Transverse colon (tissue), 4 donors: ENCODE results near the gene UEVLD. TPM values are rescaled to one million over a fixed set of nuclear protein-coding genes. Genes with fewer than 3 reads are reported as not detected.

Experiments used
- DNase-seq: peaks from one replicate; pipeline ENCODE4 v3.0.0-alpha.2; 2019
- H3K27ac ChIP-seq, 4 donors: fragments of 200-600 bp; sonication (generic); 2 replicates each; pipeline ENCODE4 v1.5.1; 2016 to 2018; ENCODE audit warnings: inconsistent platforms in 4 of 4
- H3K27me3 ChIP-seq: fragments of 200-600 bp; sonication (generic); 2 replicates; pipeline ENCODE4 v1.5.1; 2017; ENCODE audit warnings: inconsistent platforms
- H3K36me3 ChIP-seq, 4 donors: fragments of 200-600 bp; sonication (generic); 2 replicates each; pipeline ENCODE4 v1.5.1; 2017 to 2019; ENCODE audit warnings: inconsistent platforms in 4 of 4
- H3K4me1 ChIP-seq, 4 donors: fragments of 200-600 bp; sonication (generic); 2 replicates each; pipeline ENCODE4 v1.5.1; 2017 to 2020; ENCODE audit warnings: inconsistent platforms in 4 of 4
- H3K4me3 ChIP-seq, 4 donors: fragments of 200-600 bp; sonication (generic); 1 replicate in 1 of 4; 2 replicates in 3 of 4; pipeline versions ENCODE4 v1.5.1 to v1.6.1; 2017 to 2019; ENCODE audit warnings: inconsistent platforms in 4 of 4
- H3K9me3 ChIP-seq, 2 donors: fragments of 200-600 bp; sonication (generic); 2 replicates each; pipeline ENCODE4 v1.5.1; 2017 to 2019; ENCODE audit warnings: inconsistent platforms in 2 of 2
- CTCF ChIP-seq, 5 experiments: fragments of 200-600 bp in 3 of 5; fragments of 450-650 bp in 2 of 5; sonication (generic) in 3 of 5; IDR thresholded peaks; 1 replicate in 2 of 5; 2 replicates in 3 of 5; pipeline ENCODE4 v1.5.1; 2016 to 2017; ENCODE audit warnings: antibody characterized with exemption in 5 of 5, inconsistent platforms in 3 of 5, mild to moderate bottlenecking in 2 of 5, moderate library complexity in 1 of 5
- EP300 ChIP-seq: sonication (generic); formaldehyde crosslinking; IDR thresholded peaks from one replicate; pipeline ENCODE4 v1.6.1; 2017; ENCODE audit warnings: antibody characterized with exemption, low read depth
- POLR2A ChIP-seq: fragments of 450-650 bp; IDR thresholded peaks from one replicate; pipeline ENCODE4 v1.6.1; 2016; ENCODE audit warnings: antibody characterized with exemption, mild to moderate bottlenecking, moderate library complexity
- POLR2AphosphoS5 ChIP-seq, 3 donors: sonication (generic); formaldehyde crosslinking; IDR thresholded peaks; one replicate each; pipeline ENCODE4 v1.6.1; 2016; ENCODE audit warnings: antibody characterized with exemption in 3 of 3
- WGBS, 2 donors: methylation state at CpG; one replicate each; pipeline ENCODE4 v1.1.5; 2018; ENCODE audit warnings: low coverage in 1 of 2; 5-methylcytosine and 5-hydroxymethylcytosine counted together
- in situ Hi-C, 4 donors: fragments of 200-750 bp; cut with MboI; loops; one replicate each; pipeline versions ENCODE4 v1.15.0 to v1.15.1; 2017; ENCODE audit warnings: low sequenced_read_pairs in 3 of 4, low pct_ligation_motif_present in 1 of 4, low pct_unique_long_range_greater_than_20kb in 1 of 4
- intact Hi-C: fragments of 100-400 bp; cut with DNase I; formaldehyde crosslinking; loops from one replicate; pipeline ENCODE4 v1.15.1; 2023; ENCODE audit warnings: low total_unique reads
- total RNA-seq, 4 donors: library from RNA; depleted of rRNA; stranded (reverse); fragments of >200 nt; gene quantifications; one replicate each; pipeline ENCODE4 v1.1.0, GENCODE V29; 2016

UEVLD gene
- total RNA-seq, 4 donors from 2014 or later: 11.2 to 40.3 (median 25.3) TPM

- no peaks in the 10 kb centered on the region for H3K27me3 ChIP-seq
- peaks cover 8 to 41% (median 15%) of the 10 kb centered on the region in 4 donors for H3K4me1 ChIP-seq
- H3K36me3 ChIP-seq: peaks cover 0 to 4% (median 0%) of the 10 kb centered on the region in 4 donors
- no peak for TF ChIP-seq POLR2AphosphoS5 (IDR thresholded peaks at IDR 0.05)
- TF ChIP-seq POLR2A: no peak
- no peak for TF ChIP-seq EP300
- no peak for TF ChIP-seq CTCF (IDR thresholded peaks at IDR 0.05)
- H3K9me3 ChIP-seq: no peaks in the 10 kb centered on the region
- in situ Hi-C loops: loop anchor here in 3 of 4 donors (10.0 to 25.0 kb wide), 4 partner anchors 110 to 210 kb away; partner anchors contain the start of genes GTF2H1 (in 2 of the 3), HPS5 (in 2 of the 3), LDHA (in 2 of the 3) and IGSF22 (in 1 of the 3)
- 18 to 42% methylated on average over 4 to 5 of the region's 5 CpGs for WGBS, 2 donors
- H3K4me3 ChIP-seq: peak overlapping the region; percentile 66 to 91 (median 77)
- intact Hi-C loops: loop anchor here (10.0 kb wide), 1 partner anchor 213 kb away; no protein-coding TSS in a partner anchor
- H3K27ac ChIP-seq: peak overlapping the region; percentile 91 to 98 (median 94)
- no peak for DNase-seq
Measured at GRCh38 chr11:18527512-18527911, 61.0 kb downstream of the UEVLD start.

- Histone ChIP-seq H3K27me3 (no peaks in the 10 kb centered on the region), H3K4me1 (peaks cover 8 to 43% (median 15%) of the 10 kb centered on the region in 4 donors), H3K4me3 (peak within 1 kb of the TSS; percentile 66 to 91 (median 77)), H3K36me3 (no peaks in the 10 kb centered on the region), H3K27ac (peak within 1 kb of the TSS; percentile 91 to 98 (median 94)), H3K9me3 (no peaks in the 10 kb centered on the region)
- intact Hi-C loops (loop anchor here (10.0 kb wide), 1 partner anchor 212 kb away; no protein-coding TSS in a partner anchor), in situ Hi-C loops (loop anchor here in 3 of 4 donors (10.0 to 25.0 kb wide), 4 partner anchors 111 to 211 kb away; partner anchors contain the start of genes GTF2H1 (in 2 of the 3), HPS5 (in 2 of the 3), LDHA (in 2 of the 3) and IGSF22 (in 1 of the 3))
- DNase-seq: peak; percentile 92
- 0% methylated on average over 3 to 33 of the region's 57 CpGs for WGBS, 2 donors
- peak in 1 of 5 experiments; percentile 7 for TF ChIP-seq CTCF (IDR thresholded peaks at IDR 0.05)
- peak; percentile 86 for TF ChIP-seq POLR2A
- TF ChIP-seq EP300: no peak
- peak; percentile 80 to 95 (median 94) for TF ChIP-seq POLR2AphosphoS5 (IDR thresholded peaks at IDR 0.05)
Measured at GRCh38 chr11:18526521-18527296, 61.8 kb downstream of the UEVLD start, which contains the start of gene TSG101. TSG101 (minus strand) TSS chr11:18526942; CDS start chr11:18526816, 126 bp downstream.

- Histone ChIP-seq H3K4me3 (peak overlapping the region; percentile 66 to 91 (median 77)), H3K27ac (peak overlapping the region; percentile 91 to 98 (median 94)), H3K9me3 (no peaks in the 10 kb centered on the region), H3K4me1 (peaks cover 8 to 43% (median 15%) of the 10 kb centered on the region in 4 donors), H3K27me3 (no peaks in the 10 kb centered on the region), H3K36me3 (no peaks in the 10 kb centered on the region)
- intact Hi-C loops (loop anchor here (10.0 kb wide), 1 partner anchor 211 kb away; no protein-coding TSS in a partner anchor), in situ Hi-C loops (loop anchor here in 3 of 4 donors (10.0 to 25.0 kb wide), 4 partner anchors 111 to 211 kb away; partner anchors contain the start of genes GTF2H1 (in 2 of the 3), HPS5 (in 2 of the 3), LDHA (in 2 of the 3) and IGSF22 (in 1 of the 3))
- no peak for DNase-seq
- 1% methylated on average over 6 to 8 of the region's 8 CpGs for WGBS, 2 donors
- TF ChIP-seq POLR2AphosphoS5 (IDR thresholded peaks at IDR 0.05) (no peak), CTCF (IDR thresholded peaks at IDR 0.05) (no peak), EP300 (no peak), POLR2A (no peak)
Measured at GRCh38 chr11:18526130-18526520, 62.4 kb downstream of the UEVLD start.

- Histone ChIP-seq H3K4me1 (peaks cover 8 to 43% (median 15%) of the 10 kb centered on the region in 4 donors), H3K9me3 (no peaks in the 10 kb centered on the region), H3K4me3 (no peak overlapping the region), H3K27me3 (no peaks in the 10 kb centered on the region), H3K27ac (no peak overlapping the region), H3K36me3 (no peaks in the 10 kb centered on the region)
- TF ChIP-seq EP300 (no peak), POLR2A (no peak), POLR2AphosphoS5 (IDR thresholded peaks at IDR 0.05) (no peak)
- intact Hi-C loops (loop anchor here (10.0 kb wide), 1 partner anchor 209 kb away; no protein-coding TSS in a partner anchor), in situ Hi-C loops (loop anchor here in 3 of 4 donors (10.0 to 25.0 kb wide), 3 partner anchors 129 to 199 kb away; partner anchors contain the start of genes GTF2H1 (in 2 of the 3), HPS5 (in 2 of the 3) and LDHA (in 2 of the 3))
- 63 to 84% methylated on average over 1 of the region's 1 CpG for WGBS, 2 donors
- no peak for DNase-seq
Measured at GRCh38 chr11:18524248-18524647, 64.3 kb downstream of the UEVLD start.
